GM19372 (cell line): Measurements from ENCODE around the gene KRTAP6-3.

Experiments
- ATAC-seq: cut with Tn5 transposase; IDR thresholded peaks from one replicate; pipeline ENCODE4 v1.9.1; 2021; ENCODE audit warnings: mild to moderate bottlenecking, low read depth, moderate library complexity; ENCODE audit not compliant: unreplicated experiment

The KRTAP6-3 gene

GRCh38 chr21:30592140-30592539, at the start of gene KRTAP6-3:
Gene KRTAP6-3, plus strand, starts transcription at chr21:30592440. Its CDS starts 6 bp downstream, at chr21:30592446.
- ATAC-seq: no peak

GRCh38 chr21:30552782-30553181, 39.5 kb upstream of the KRTAP6-3 start:
- no peak for ATAC-seq

GRCh38 chr21:30555095-30555494, 37.1 kb upstream of the KRTAP6-3 start:
- no peak for ATAC-seq

- no peak for ATAC-seq
Measured at GRCh38 chr21:30561264-30561895, 30.9 kb upstream of the KRTAP6-3 start, which contains the start of gene KRTAP19-7. Gene KRTAP19-7, minus strand, starts transcription at chr21:30561314. Its CDS starts 25 bp downstream, at chr21:30561289.

GRCh38 chr21:30561957-30562356, 30.3 kb upstream of the KRTAP6-3 start:
- ATAC-seq: no peak

GRCh38 chr21:30563072-30563471, 29.2 kb upstream of the KRTAP6-3 start:
- ATAC-seq: no peak

- ATAC-seq: no peak
Measured at GRCh38 chr21:30563630-30564029, 28.6 kb upstream of the KRTAP6-3 start.

- ATAC-seq: no peak
Measured at GRCh38 chr21:30567617-30568016, 24.6 kb upstream of the KRTAP6-3 start.

GRCh38 chr21:30577766-30578165, 14.5 kb upstream of the KRTAP6-3 start:
- no peak for ATAC-seq

GRCh38 chr21:30579346-30579745, 12.9 kb upstream of the KRTAP6-3 start:
- no peak for ATAC-seq

GRCh38 chr21:30580132-30580531, 12.1 kb upstream of the KRTAP6-3 start:
- ATAC-seq: no peak

GRCh38 chr21:30582870-30583269, 9.4 kb upstream of the KRTAP6-3 start:
- no peak for ATAC-seq

GRCh38 chr21:30590297-30590696, 1.9 kb upstream of the KRTAP6-3 start, which contains the start of gene KRTAP22-2:
Gene KRTAP22-2, minus strand, starts transcription at chr21:30590397.
- no peak for ATAC-seq

- ATAC-seq: no peak
Measured at GRCh38 chr21:30598802-30599201, 6.6 kb downstream of the KRTAP6-3 start, which contains the start of gene KRTAP6-2. Gene KRTAP6-2, minus strand, starts transcription at chr21:30598902. Its CDS starts 28 bp downstream, at chr21:30598874.

GRCh38 chr21:30600787-30601186, 8.5 kb downstream of the KRTAP6-3 start, which contains the start of gene KRTAP22-1:
Gene KRTAP22-1, plus strand, starts transcription at chr21:30601087.
- ATAC-seq: no peak

- ATAC-seq: no peak
Measured at GRCh38 chr21:30605968-30606367, 13.7 kb downstream of the KRTAP6-3 start.

GRCh38 chr21:30612132-30612531, 19.9 kb downstream of the KRTAP6-3 start:
- no peak for ATAC-seq

GRCh38 chr21:30613836-30614235, 21.6 kb downstream of the KRTAP6-3 start, which contains the start of gene KRTAP6-1:
Gene KRTAP6-1, minus strand, starts transcription at chr21:30613930. Its CDS starts 26 bp downstream, at chr21:30613904.
- ATAC-seq: no peak

- ATAC-seq: no peak
Measured at GRCh38 chr21:30615199-30615598, 23.0 kb downstream of the KRTAP6-3 start.

GRCh38 chr21:30616125-30616524, 23.9 kb downstream of the KRTAP6-3 start, which contains the start of gene KRTAP20-1:
Gene KRTAP20-1, plus strand, starts transcription at chr21:30616425. Its CDS starts 30 bp downstream, at chr21:30616455.
- ATAC-seq: no peak

- no peak for ATAC-seq
Measured at GRCh38 chr21:30620080-30620479, 27.8 kb downstream of the KRTAP6-3 start.

GRCh38 chr21:30620522-30620921, 28.3 kb downstream of the KRTAP6-3 start, which contains the start of gene KRTAP20-4:
Gene KRTAP20-4, plus strand, starts transcription at chr21:30620627.
- no peak for ATAC-seq
